ENCODE data around the gene GALM.
"Not testable (repeated sequence)": the region's sequence is repeated elsewhere in the genome, so short reads cannot be mapped to it uniquely, and the experiment has no call there.

The GALM gene

GRCh38 chr2:38650012-38650411 lies 15.9 kb upstream of the GALM start:
- no peak for DNase-seq (ENCODE audit: low read depth)

DNA sequence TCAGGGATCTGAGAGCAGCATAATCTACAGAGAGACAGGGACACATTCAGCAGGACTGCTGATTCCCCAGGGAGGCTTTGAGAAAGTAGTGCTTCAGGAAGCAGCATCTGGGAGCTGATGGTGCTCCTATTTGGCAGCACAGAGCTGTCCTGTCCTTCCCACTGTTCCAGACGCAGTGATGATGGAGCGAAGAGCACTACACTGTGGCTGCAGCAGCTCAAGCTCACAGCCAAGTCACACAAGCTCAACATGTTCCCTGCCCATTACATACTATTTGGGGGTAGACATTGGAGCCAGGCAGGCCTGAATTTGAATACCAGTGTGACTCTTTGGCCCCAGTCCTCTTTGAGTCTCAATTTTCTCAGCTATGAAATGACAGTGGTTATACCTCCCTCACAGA lies 15.2 kb upstream of the GALM start:
- DNase-seq (ENCODE audit: low read depth): no peak

- no peak for DNase-seq (ENCODE audit: low read depth)
Observed at GRCh38 chr2:38652431-38653273, 13.3 kb upstream of the GALM start.

DNA sequence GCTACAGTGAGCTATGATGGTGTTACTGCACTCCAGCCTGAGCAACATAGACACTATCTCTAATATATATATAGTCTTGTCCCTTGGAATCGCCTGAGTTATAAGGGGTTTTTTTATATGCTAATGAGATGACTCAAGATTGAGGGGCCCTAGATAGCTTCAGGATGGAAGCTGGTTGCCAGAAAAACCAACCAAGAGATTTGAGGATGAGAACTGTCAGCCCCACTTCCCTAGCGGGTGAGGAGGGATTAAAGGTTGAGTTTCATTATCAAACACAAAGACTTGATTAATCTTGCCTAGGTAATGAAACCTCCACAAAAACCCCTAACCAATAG lies 12.6 kb upstream of the GALM start:
- no peak for DNase-seq (ENCODE audit: low read depth)

GRCh38 chr2:38653715-38654527 lies 12.0 kb upstream of the GALM start:
- DNase-seq (ENCODE audit: low read depth): no peak

- no peak for DNase-seq (ENCODE audit: low read depth)
Observed at GRCh38 chr2:38654528-38655381, 11.2 kb upstream of the GALM start.

- no peak for DNase-seq (ENCODE audit: low read depth)
Observed at GRCh38 chr2:38655441-38655840, 10.5 kb upstream of the GALM start.

DNA sequence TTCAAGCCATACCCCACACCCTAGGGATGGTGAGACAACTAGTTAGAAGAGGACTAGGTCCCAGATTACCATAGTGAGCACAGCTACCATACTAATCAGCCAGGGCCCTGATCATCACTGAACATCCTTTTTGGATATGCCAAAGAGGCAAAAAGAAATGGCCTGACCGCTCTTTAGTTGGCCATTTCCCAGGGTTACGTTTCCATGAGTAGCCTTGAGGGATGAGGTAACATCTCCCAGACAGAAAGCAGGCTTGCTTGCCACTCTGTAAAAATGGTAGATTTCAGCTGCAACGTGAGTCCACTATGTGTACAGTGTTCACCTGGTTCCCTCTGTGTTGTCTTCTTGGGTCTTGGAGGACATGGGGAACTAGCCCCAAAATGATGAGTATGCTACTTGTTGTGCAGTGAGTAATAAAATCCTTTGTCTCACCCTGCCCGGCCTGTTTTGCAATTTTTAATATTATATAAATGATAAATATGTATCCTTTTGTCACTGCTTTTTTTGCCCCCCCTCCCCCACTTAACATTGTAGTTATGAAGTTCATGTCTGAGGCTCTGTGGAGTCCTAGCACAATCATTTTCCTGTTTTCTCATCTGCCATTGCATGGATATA lies 8.9 kb upstream of the GALM start:
- DNase-seq (ENCODE audit: low read depth): no peak

GRCh38 chr2:38658613-38659012 lies 7.3 kb upstream of the GALM start:
- no peak for DNase-seq (ENCODE audit: low read depth)

GRCh38 chr2:38659115-38659514 lies 6.8 kb upstream of the GALM start:
- DNase-seq (ENCODE audit: low read depth): no peak

GRCh38 chr2:38660282-38660681 lies 5.6 kb upstream of the GALM start:
- DNase-seq (ENCODE audit: low read depth): no peak

- DNase-seq (ENCODE audit: low read depth): no peak
Observed at GRCh38 chr2:38661306-38661705, 4.6 kb upstream of the GALM start.

- no peak for DNase-seq (ENCODE audit: low read depth)
Observed at GRCh38 chr2:38666556-38666910, 619 bp downstream of the GALM start.

GRCh38 chr2:38668092-38668491 lies 2.2 kb downstream of the GALM start:
- no peak for DNase-seq (ENCODE audit: low read depth)

DNA sequence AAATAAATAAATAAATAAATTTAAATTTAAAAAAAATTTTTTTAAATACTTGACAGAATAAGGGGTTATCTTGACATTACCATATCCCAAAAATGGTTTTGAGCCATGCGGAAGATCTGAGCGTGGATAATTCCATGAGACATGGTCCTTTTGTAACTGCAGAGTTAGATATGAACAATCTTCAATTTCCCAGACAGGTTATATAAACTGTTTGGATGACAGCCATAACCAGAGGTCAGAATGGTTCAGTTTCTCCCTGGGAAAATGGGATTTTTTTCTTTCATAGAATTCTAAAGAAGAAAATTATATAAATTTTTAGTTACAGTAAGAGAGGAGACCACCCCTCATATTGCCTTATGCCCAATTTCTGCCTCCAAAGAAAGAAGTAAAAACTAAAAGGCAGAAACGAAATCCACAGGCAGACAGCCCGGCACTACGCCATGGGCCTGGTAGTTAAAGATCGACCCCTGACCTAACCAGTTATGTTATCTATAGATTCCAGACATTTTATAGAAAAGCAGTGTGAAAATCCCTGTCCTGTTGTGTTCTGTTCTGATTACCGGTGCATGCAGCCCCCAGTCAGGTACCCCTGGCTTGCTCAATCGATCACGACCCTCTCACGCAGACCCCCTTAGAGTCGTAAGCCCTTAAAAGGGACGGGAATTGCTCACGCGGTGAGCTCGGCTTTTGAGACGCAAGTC lies 3.0 kb downstream of the GALM start:
- DNase-seq (ENCODE audit: low read depth): no peak

DNA sequence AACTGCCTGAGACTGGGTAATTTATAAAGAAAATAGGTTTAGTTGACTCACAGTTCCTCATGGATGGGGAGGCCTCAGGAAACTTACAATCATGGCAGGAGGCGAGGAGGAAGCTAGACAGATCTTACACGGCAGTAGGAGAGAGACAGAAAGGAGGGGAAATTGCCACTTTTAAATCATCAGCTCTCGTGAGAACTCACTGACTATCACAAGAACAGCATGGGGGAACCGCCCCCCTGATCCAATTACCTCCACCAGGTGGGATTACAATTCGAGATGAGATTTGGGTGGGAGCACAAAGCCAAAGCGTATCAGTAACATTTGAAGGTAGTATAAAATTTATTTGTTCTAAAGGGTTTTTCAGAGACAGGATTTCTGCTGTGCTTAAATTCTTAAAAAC lies 5.4 kb downstream of the GALM start:
- DNase-seq (ENCODE audit: low read depth): no peak

GRCh38 chr2:38671946-38672345 lies 6.0 kb downstream of the GALM start:
- DNase-seq (ENCODE audit: low read depth): no peak

- DNase-seq (ENCODE audit: low read depth): no peak
Observed at GRCh38 chr2:38672445-38673391, 6.8 kb downstream of the GALM start.

DNA sequence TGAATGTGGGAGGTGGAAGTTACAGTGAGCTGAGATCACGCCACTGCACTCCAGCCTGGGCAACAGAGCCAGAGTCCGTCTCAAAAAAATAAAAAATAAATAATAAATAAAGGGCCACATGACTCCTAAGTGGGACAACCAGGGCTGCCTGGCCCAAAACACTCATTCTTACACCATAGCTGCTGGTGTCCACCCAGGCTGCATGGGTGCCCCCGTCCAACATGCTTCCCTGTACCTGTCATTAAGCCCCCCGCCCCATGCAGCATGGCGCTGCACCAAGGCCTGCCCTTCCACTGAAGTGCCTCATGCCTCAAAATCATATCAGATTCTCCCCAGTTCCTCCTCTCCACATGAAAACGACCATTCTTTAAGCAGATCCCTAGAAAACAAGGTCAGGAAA lies 10.8 kb downstream of the GALM start:
- DNase-seq (ENCODE audit: low read depth): no peak

- DNase-seq (ENCODE audit: low read depth): not testable (repeated sequence)
Observed at GRCh38 chr2:38680868-38681267, 15.0 kb downstream of the GALM start.

Measured in stimulated activated CD8-positive, alpha-beta memory T cell treated with anti-CD3 and anti-CD28 coated beads, Interleukin-15, amount 100 ng/mL, for 24 hours (primary cell).